GM19452 (cell line): ENCODE measurements around the gene SORCS3.

Source experiments
- ATAC-seq: cut with Tn5 transposase; IDR thresholded peaks from one replicate; pipeline ENCODE4 v1.9.1; 2021; ENCODE audit not compliant: unreplicated experiment

The SORCS3 gene

DNA sequence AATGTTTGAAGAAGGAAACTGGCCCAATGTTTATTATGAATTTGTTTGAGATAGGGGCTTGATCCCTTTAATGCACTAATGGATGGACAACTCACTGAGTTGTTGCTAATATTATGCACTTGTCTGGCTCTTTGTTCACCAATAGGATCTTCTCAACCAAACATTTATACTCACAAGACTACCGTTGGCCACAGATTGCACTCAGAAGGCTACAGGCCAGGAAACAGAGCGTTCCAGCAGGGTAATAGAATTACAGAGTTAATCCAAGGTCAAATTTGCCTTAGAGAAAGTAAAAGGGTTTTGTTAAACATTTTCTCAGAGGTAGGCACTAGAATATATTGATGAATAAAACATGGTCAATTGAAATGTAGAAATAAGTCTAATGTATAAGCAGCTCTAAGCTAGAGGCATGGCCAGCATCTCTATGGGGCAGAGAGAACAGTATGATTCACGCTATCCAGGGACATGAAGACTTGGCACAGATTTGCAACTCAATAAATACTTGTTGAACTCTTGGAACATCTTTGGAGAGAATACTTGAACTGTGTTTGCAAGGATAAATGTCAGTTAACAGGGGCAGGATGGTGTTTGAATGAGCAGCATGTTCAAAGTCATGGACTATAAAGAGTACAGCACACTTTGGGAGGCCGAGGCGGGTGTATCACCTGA is 606.9 kb downstream of the SORCS3 start:
- no peak for ATAC-seq

DNA sequence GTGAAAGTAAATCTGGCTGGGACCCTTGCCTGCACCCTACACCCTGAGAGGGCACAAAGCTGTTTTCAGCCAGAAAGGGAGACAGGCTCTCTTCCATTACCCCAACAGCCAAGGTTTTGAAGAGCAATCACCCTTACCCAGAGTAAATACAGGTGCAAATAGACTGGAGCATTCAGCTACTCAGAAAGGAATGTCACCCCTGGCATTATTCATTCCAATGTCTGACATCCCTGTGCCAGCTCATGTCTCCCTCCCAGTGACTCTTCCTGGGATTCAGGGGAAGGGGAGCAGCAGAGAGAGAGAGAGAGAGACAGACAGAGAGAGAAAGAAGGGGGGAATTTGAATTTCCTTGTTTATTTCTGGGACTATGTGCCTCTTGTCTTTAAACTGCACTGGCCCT is 611.8 kb downstream of the SORCS3 start:
- ATAC-seq = no peak

- ATAC-seq = no peak
Measured at GRCh38 chr10:105253515-105254212, 612.6 kb downstream of the SORCS3 start.

- no peak for ATAC-seq
Measured at GRCh38 chr10:105258036-105258673, 617.1 kb downstream of the SORCS3 start.

DNA sequence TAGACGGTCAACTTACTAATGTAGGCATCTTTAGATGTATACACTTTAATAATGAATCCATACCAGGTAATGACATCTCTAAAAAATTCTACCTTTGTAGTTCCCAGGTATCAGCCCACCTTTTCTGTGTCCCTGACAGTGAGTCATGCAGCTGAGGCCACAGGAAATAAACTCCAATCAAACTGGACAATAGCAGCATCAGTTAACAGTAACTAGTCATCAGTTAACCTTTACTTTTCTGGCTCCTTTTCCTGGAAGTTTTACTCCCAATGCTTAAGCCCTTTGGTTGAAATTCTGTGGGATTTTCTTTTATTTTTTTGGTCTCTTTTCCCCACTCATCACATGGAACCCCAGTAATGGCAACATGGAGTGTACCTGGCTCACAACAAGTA is 617.6 kb downstream of the SORCS3 start:
- ATAC-seq = no peak

GRCh38 chr10:105259201-105259600 is 618.1 kb downstream of the SORCS3 start:
- ATAC-seq = no peak

DNA sequence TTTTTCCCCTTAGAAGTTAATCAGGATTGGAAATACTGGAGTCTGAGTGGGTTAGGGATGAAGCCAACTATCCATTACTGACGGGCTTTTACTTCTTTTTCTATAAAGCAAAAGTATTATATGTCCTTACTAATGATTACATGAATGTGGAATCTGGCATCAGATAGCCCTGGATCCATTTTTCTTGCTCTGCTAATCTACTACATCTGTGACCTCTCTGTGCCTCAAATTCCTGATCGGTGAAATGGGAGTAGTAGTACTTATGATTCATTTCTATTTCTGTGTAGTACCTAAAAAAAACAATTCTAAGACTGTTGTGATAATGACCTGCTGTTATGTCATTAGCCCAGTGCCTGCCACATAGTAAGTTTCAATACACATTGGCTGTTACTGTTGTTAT is 621.6 kb downstream of the SORCS3 start:
- no peak for ATAC-seq

DNA sequence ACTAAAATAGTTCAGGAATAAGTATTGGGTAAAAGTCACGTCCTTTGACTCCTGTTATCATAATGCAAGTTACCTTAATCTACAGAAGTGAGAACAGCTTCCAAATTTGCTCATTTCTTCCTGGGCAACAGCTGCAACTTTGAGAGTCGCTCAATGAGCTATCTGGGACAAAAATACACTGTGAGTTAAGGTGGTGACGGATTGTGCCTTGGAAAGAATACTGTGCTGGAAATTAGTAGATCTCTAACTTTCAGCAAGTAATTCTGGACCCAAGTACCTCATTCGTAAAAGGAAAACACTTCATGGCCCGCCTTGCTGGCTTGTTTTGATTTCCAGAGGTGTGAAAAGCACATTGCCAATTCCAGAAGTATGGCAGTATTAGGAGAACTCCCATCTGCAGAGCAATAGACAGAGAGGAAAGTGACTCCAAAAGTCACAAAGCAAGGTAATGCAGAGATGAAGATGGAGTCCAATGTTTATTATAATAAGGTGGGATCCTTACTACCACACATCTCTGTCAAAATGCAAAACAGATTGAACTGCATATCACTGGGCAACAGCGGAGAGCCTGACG is 626.0 kb downstream of the SORCS3 start:
- ATAC-seq = no peak

DNA sequence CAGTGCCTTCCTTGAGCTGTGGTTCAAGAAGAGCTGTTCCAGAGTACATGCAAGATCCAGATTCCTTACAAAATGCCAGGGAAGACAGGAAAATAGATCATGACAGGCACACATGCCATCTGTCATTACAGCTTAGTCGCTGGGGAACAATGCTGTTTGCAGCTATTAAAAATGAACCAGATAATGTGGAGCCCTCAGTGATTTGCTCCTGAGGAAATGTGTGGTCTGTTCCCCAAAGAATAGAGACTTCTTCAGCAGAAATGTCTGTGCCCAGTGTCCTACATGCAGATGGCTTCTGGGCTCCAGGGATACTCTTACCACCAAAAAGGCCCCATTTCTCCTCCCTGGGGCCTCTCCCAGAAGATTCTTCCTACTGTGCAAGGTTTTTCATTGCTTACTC is 627.9 kb downstream of the SORCS3 start:
- ATAC-seq = no peak

DNA sequence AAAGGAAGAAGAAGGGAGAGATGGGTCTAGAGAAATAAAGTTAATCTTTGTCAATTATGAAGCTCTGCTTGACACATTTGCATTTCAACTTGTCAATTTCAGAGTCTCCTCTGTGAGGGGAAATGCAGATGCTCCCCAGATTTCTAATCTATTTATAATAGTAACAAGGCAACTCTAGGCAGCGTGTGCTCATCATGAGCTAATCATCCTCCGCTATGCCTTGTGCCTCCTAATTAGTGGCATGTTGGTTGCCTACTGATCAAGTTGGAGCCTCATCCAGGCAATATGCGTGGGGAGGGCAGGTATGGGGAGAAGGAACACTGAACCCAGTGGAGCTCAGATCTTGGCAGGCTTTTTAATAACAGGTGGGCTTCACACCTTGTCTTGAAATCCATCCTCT is 628.6 kb downstream of the SORCS3 start:
- no peak for ATAC-seq

DNA sequence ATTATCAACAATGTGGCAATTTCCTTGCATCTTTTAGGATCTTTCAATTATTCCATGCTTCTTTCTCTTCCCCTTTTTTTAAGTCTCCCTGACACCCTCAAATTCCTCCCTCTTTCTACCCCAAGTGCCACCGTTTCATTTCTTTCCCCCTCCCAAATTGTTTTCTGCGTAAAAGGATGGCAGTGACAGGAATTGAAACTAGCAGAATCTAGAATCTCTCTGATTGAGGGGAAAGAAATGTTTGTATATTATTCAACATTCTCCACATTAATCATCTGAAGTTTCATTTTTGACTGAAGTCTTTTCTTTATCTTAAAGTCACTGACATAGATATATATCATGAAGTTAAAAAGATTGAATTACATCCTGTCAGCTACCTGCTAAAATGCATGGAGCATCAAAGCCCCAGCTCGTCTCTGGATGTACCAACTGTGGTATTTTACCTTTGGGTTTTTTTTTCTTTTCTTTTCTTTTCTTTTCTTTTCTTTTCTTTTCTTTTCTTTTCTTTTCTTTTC is 633.5 kb downstream of the SORCS3 start:
- no peak for ATAC-seq

GRCh38 chr10:105278439-105278838 is 637.3 kb downstream of the SORCS3 start:
- no peak for ATAC-seq

- no peak for ATAC-seq
Measured at GRCh38 chr10:105279101-105279500, 638.0 kb downstream of the SORCS3 start.

GRCh38 chr10:105280895-105281294 is 639.8 kb downstream of the SORCS3 start:
- ATAC-seq = no peak

GRCh38 chr10:105284476-105285215 is 643.6 kb downstream of the SORCS3 start:
- ATAC-seq = no peak

DNA sequence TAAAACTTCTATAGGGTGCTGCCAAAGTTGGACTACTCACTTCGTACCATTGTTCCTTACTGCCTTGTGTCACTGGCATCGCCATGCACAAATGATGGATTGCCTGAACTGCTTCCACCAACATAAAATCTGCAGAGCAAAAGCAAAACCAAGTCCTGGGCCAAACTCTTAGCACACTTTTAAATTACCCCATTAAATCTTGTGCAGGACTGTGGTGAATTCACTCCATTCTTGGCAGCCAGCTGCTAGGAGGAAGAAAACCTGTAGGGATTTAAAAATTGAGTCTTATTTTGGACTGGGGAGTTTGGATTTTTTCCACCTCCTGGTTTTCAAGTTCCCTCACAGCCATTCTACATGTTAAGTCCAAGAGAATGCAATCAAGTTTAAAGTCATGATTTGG is 646.9 kb downstream of the SORCS3 start:
- no peak for ATAC-seq

DNA sequence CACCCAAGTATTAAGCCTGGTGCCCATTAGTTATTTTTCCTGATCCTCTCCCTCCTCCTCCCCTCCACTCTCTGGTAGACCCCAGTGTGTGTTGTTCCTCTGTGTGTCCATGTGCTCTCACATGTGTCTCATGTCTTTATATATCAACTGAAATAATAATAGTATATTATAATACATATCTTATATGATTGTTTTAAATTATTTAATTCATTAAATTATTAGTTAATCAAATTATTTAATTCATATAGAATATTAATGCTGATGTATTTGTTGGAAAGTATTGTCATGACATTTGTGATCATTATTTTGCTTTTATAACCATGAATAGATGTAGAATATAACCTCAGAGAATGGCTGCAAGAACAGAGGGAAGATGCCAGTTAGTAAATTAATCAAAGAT is 647.5 kb downstream of the SORCS3 start:
- ATAC-seq = no peak

GRCh38 chr10:105291571-105291970 is 650.5 kb downstream of the SORCS3 start:
- ATAC-seq = no peak

- ATAC-seq = no peak
Measured at GRCh38 chr10:105292236-105292635, 651.1 kb downstream of the SORCS3 start.
